ENCODE data around the gene CXCL8. TPM values are rescaled to one million over a fixed set of nuclear protein-coding genes. Genes with fewer than 3 reads are reported as not detected.

The CXCL8 gene
- total and polyA plus RNA-seq, 4 experiments from 2014 or later: 0.25 to 4.6 (median 3.8) TPM; not detected in 1

GRCh38 chr4:73727685-73728084 lies 12.7 kb upstream of the CXCL8 start:
- intact Hi-C loops (cut with micrococcal nuclease): no loop called here
- DNase-seq: no peak
- Mint-ChIP-seq H3K4me3 (no peak overlapping the region), H3K36me3 (no peaks in the 10 kb centered on the region), H3K27ac (no peak overlapping the region), H3K4me1 (no peaks in the 10 kb centered on the region), H3K9me3 (no peaks in the 10 kb centered on the region), H3K27me3 (no peaks in the 10 kb centered on the region)
- POLR2A ChIA-PET (ENCODE audit: partially characterized antibody): no interaction called here
- H3K27ac ChIP-seq (ENCODE audit: low read depth, low read length): no peak overlapping the region
- no peaks in the 10 kb centered on the region for H3K9me3 ChIP-seq (ENCODE audit: control insufficient read depth in 1 of 2, low read length in 2 of 2)
- H3K36me3 ChIP-seq (ENCODE audit: insufficient read depth, low read length): no peaks in the 10 kb centered on the region
- no peak overlapping the region for H3K4me3 ChIP-seq (ENCODE audit: low read length in 2 of 2)
- CTCF ChIA-PET (ENCODE audit: partially characterized antibody): no interaction called here
- H3K27me3 ChIP-seq (ENCODE audit: insufficient read depth, low read length): no peaks in the 10 kb centered on the region
- no peaks in the 10 kb centered on the region for H3K4me1 ChIP-seq (ENCODE audit: insufficient read depth, low read length)

GRCh38 chr4:73728091-73728741 lies 12.2 kb upstream of the CXCL8 start:
- Mint-ChIP-seq H3K4me3 (no peak overlapping the region), H3K27ac (no peak overlapping the region), H3K4me1 (no peaks in the 10 kb centered on the region), H3K27me3 (no peaks in the 10 kb centered on the region), H3K9me3 (no peaks in the 10 kb centered on the region), H3K36me3 (no peaks in the 10 kb centered on the region)
- no peaks in the 10 kb centered on the region for H3K27me3 ChIP-seq (ENCODE audit: insufficient read depth, low read length)
- no peak overlapping the region for H3K4me3 ChIP-seq (ENCODE audit: low read length in 2 of 2)
- no peaks in the 10 kb centered on the region for H3K36me3 ChIP-seq (ENCODE audit: insufficient read depth, low read length)
- ChIA-PET POLR2A (ENCODE audit: partially characterized antibody) (no interaction called here), CTCF (ENCODE audit: partially characterized antibody) (no interaction called here)
- H3K4me1 ChIP-seq (ENCODE audit: insufficient read depth, low read length): no peaks in the 10 kb centered on the region
- H3K27ac ChIP-seq (ENCODE audit: low read depth, low read length): no peak overlapping the region
- no peak for DNase-seq
- no peaks in the 10 kb centered on the region for H3K9me3 ChIP-seq (ENCODE audit: control insufficient read depth in 1 of 2, low read length in 2 of 2)
- intact Hi-C loops (cut with micrococcal nuclease): no loop called here

DNA sequence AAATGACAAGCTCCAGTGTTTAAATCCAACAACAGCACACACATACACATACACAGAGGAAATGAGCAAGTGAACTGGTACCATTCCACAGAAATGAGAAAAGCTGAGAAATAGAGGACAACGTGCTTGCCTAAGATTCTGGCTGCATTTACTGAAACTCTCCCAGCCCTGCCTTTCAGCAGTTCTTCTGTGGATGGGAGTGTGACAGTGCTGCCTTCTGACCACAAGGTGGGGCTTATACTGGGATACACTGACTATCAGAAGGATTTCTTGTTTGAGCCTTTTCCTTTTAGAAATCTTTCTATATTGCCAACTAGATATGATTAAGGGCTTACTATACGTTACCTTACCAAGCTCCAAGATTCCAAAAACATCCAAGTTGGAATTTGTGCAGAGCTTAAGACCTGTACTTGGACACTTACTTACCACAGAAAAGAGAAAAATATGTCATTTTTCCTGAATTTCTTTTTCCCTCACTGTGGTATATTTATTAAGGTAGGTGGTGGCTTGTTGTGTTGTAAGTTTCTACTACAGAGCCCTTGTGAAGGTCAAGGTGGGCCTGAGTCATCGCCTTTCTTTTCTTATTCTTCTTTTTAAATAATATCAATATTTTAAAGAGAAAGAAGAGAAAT lies 10.7 kb upstream of the CXCL8 start:
- no peaks in the 10 kb centered on the region for H3K36me3 Mint-ChIP-seq

DNA sequence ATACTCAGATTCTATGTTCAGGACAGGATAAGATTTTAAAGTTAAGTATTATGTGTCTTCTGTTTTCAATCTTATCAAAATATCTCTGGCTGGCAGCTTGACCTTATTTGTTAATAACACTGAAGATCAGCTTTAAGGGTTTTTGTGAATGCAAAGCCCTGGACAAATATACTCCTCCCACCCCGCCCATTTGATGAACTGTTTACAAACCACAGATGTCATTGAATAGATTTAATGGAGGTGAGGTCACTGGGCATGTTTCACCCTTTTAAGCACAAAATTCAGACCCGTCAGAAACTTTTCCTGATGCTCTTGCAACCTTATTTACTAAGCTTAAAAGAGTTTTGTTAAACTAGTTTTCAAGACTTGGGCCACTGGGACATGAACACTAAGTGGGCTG lies 10.1 kb upstream of the CXCL8 start:
- Histone ChIP-seq H3K27ac (ENCODE audit: low read depth, low read length) (no peak overlapping the region), H3K36me3 (ENCODE audit: insufficient read depth, low read length) (no peaks in the 10 kb centered on the region), H3K27me3 (ENCODE audit: insufficient read depth, low read length) (no peaks in the 10 kb centered on the region), H3K4me1 (ENCODE audit: insufficient read depth, low read length) (no peaks in the 10 kb centered on the region), H3K9me3 (ENCODE audit: control insufficient read depth in 1 of 2, low read length in 2 of 2) (no peaks in the 10 kb centered on the region), H3K4me3 (ENCODE audit: low read length in 2 of 2) (no peak overlapping the region)
- Mint-ChIP-seq H3K36me3 (no peaks in the 10 kb centered on the region), H3K9me3 (no peaks in the 10 kb centered on the region), H3K4me3 (no peak overlapping the region), H3K27me3 (no peaks in the 10 kb centered on the region), H3K27ac (no peak overlapping the region), H3K4me1 (no peaks in the 10 kb centered on the region)
- ChIA-PET POLR2A (ENCODE audit: partially characterized antibody) (no interaction called here), CTCF (ENCODE audit: partially characterized antibody) (no interaction called here)
- DNase-seq: no peak
- intact Hi-C loops (cut with micrococcal nuclease): no loop called here

More for the DNA sequence above, 10.7 kb upstream of the CXCL8 start:
- Histone ChIP-seq H3K27me3 (ENCODE audit: insufficient read depth, low read length) (no peaks in the 10 kb centered on the region), H3K9me3 (ENCODE audit: control insufficient read depth in 1 of 2, low read length in 2 of 2) (no peaks in the 10 kb centered on the region), H3K27ac (ENCODE audit: low read depth, low read length) (no peak overlapping the region), H3K4me1 (ENCODE audit: insufficient read depth, low read length) (no peaks in the 10 kb centered on the region), H3K4me3 (ENCODE audit: low read length in 2 of 2) (no peak overlapping the region), H3K36me3 (ENCODE audit: insufficient read depth, low read length) (no peaks in the 10 kb centered on the region)
- Mint-ChIP-seq H3K27ac (no peak overlapping the region), H3K27me3 (no peaks in the 10 kb centered on the region), H3K4me1 (no peaks in the 10 kb centered on the region), H3K9me3 (no peaks in the 10 kb centered on the region), H3K4me3 (no peak overlapping the region)
- POLR2A ChIA-PET (ENCODE audit: partially characterized antibody): no interaction called here
- CTCF ChIA-PET (ENCODE audit: partially characterized antibody): no interaction called here
- DNase-seq: no peak
- intact Hi-C loops (cut with micrococcal nuclease): no loop called here

- intact Hi-C loops (cut with micrococcal nuclease): no loop called here
- DNase-seq: no peak
- Mint-ChIP-seq H3K4me3 (no peak overlapping the region), H3K9me3 (peaks cover 0 to under 1% (median 0%) of the 10 kb centered on the region in 8 donors), H3K36me3 (no peaks in the 10 kb centered on the region), H3K27me3 (no peaks in the 10 kb centered on the region), H3K27ac (no peak overlapping the region), H3K4me1 (no peaks in the 10 kb centered on the region)
- no peaks in the 10 kb centered on the region for H3K9me3 ChIP-seq (ENCODE audit: control insufficient read depth in 1 of 2, low read length in 2 of 2)
- H3K4me1 ChIP-seq (ENCODE audit: insufficient read depth, low read length): no peaks in the 10 kb centered on the region
- POLR2A ChIA-PET (ENCODE audit: partially characterized antibody): no interaction called here
- H3K36me3 ChIP-seq (ENCODE audit: insufficient read depth, low read length): no peaks in the 10 kb centered on the region
- no peak overlapping the region for H3K27ac ChIP-seq (ENCODE audit: low read depth, low read length)
- no peaks in the 10 kb centered on the region for H3K27me3 ChIP-seq (ENCODE audit: insufficient read depth, low read length)
- CTCF ChIA-PET (ENCODE audit: partially characterized antibody): no interaction called here
- H3K4me3 ChIP-seq (ENCODE audit: low read length in 2 of 2): no peak overlapping the region
Measured at GRCh38 chr4:73730867-73731266, 9.5 kb upstream of the CXCL8 start.

GRCh38 chr4:73731968-73732610 lies 8.3 kb upstream of the CXCL8 start:
- no peaks in the 10 kb centered on the region for H3K27me3 ChIP-seq (ENCODE audit: insufficient read depth, low read length)
- H3K4me3 ChIP-seq (ENCODE audit: low read length in 2 of 2): no peak overlapping the region
- Mint-ChIP-seq H3K27me3 (no peaks in the 10 kb centered on the region), H3K9me3 (peaks cover 0 to 3% (median 0%) of the 10 kb centered on the region in 8 donors), H3K4me1 (no peaks in the 10 kb centered on the region), H3K4me3 (no peak overlapping the region), H3K27ac (no peak overlapping the region), H3K36me3 (no peaks in the 10 kb centered on the region)
- H3K9me3 ChIP-seq (ENCODE audit: control insufficient read depth in 1 of 2, low read length in 2 of 2): no peaks in the 10 kb centered on the region
- intact Hi-C loops (cut with micrococcal nuclease): no loop called here
- H3K4me1 ChIP-seq (ENCODE audit: insufficient read depth, low read length): no peaks in the 10 kb centered on the region
- H3K27ac ChIP-seq (ENCODE audit: low read depth, low read length): no peak overlapping the region
- ChIA-PET POLR2A (ENCODE audit: partially characterized antibody) (no interaction called here), CTCF (ENCODE audit: partially characterized antibody) (no interaction called here)
- H3K36me3 ChIP-seq (ENCODE audit: insufficient read depth, low read length): no peaks in the 10 kb centered on the region
- no peak for DNase-seq

DNA sequence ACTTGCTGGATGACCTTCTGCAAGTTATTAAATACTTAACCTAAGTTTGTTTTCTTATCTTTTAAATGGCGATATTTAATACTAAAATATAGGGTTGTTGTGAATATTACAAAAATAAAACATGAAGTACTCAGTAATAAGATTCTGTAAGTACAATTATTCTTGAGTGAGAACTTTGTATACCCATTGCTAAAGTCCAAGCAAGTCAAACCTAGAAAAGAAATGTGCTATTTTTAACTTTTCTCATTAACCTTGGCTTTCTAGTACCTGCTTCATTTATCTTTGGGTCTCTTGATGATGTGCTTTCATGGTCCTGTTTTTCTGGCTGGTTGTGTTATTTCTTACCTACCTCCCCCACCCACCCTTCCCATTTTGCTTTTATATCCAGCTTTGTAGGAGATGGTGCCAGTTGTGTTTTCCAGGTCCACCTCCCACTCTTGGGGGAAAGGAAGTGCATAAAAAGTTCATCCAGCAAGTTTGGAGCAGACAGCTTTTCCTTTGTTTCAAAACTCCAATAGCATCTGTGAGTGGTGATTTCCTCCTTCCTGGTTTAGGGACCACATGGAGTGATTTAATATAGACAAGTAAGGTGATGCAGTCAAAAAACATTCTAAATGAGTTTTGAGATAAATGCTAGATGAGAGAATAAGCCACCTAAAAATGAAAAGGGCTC lies 7.5 kb upstream of the CXCL8 start:
- H3K9me3 Mint-ChIP-seq: peaks cover 0 to 3% (median 0%) of the 10 kb centered on the region in 8 donors
- H3K27ac ChIP-seq (ENCODE audit: low read depth, low read length): no peak overlapping the region
- POLR2A ChIA-PET (ENCODE audit: partially characterized antibody): no interaction called here

More for the DNA sequence above, 7.5 kb upstream of the CXCL8 start:
- Mint-ChIP-seq H3K4me1 (no peaks in the 10 kb centered on the region), H3K27me3 (peaks cover 0 to 1% of the 10 kb centered on the region in 2 donors), H3K36me3 (no peaks in the 10 kb centered on the region), H3K27ac (no peak overlapping the region), H3K4me3 (no peak overlapping the region)
- no peak overlapping the region for H3K4me3 ChIP-seq (ENCODE audit: low read length in 2 of 2)
- intact Hi-C loops (cut with micrococcal nuclease): no loop called here
- no peak for DNase-seq
- no peaks in the 10 kb centered on the region for H3K4me1 ChIP-seq (ENCODE audit: insufficient read depth, low read length)
- no peaks in the 10 kb centered on the region for H3K9me3 ChIP-seq (ENCODE audit: control insufficient read depth in 1 of 2, low read length in 2 of 2)
- CTCF ChIA-PET (ENCODE audit: partially characterized antibody): no interaction called here
- no peaks in the 10 kb centered on the region for H3K27me3 ChIP-seq (ENCODE audit: insufficient read depth, low read length)
- no peaks in the 10 kb centered on the region for H3K36me3 ChIP-seq (ENCODE audit: insufficient read depth, low read length)
